CD4-positive, alpha-beta T cell treated with Interleukin-6 at 100 ng/mL for 8 hours (primary cell): Measurements from ENCODE around the gene ITGB5.
"Not testable (repeated sequence)": the region's sequence is repeated elsewhere in the genome, so short reads cannot be mapped to it uniquely, and the experiment has no call there.

Experiments used
- DNase-seq: peaks from one replicate; pipeline ENCODE4 v3.0.0-alpha.2; 2020; ENCODE audit warnings: mixed read lengths, low spot score

Gene ITGB5

DNA sequence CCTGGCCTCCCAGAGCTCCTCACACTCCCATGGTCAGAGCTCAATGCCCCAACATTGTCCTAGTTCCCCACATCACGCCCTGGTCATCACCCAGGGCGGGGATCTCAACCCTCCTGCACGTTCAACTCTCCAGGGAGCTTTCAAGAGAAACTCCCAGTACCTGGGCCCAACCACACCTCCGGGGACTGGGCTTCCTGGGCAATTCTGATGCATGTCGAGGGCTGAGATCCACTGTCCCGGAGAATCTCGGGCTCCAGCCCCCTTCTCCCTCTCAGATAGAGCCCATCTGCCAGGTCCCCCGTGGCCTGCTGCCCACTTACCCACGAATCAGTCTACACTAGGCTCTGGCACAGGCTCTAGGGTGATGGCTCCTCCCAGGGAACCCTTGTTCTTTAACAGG, 117.7 kb downstream of the ITGB5 start:
- DNase-seq = no peak

DNA sequence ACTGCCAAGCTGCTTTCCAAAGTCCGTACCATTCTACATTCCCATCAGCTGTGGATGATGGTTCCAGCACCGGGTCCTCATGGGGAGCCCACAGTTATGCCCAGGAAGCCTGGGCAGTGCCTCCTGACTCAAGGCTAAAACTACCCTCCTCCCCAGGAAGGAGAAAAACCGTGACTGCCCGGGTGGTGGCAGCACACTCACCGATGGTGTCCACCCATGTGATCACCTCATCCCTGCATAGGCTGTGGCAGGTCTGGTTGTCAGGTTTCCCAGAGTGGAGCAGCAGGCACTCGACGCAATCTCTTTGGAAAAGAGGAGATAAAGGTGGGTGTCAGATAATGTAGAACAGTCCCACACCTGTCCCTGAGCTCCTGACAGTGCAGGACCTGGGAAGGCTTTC, 118.4 kb downstream of the ITGB5 start:
- no peak for DNase-seq

DNA sequence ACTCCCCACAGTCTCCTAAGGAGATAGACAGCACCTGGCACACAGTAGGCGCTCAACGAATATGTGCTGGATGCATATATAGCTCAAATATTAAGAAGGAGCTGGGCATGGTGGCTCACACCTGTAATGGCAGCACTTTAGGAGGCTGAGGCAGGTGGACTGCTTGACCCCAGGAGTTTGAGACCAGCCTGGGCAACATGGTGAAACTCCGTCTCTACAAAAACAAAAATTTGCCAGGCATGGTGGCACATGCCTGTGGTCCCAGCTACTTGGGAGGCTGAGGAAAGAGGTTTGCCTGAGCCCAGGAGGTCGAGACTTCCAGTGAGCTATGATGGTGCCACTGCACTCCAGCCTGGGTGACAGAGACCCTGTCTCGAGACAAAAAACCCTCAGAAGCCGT, 119.5 kb downstream of the ITGB5 start:
- DNase-seq = no peak

DNA sequence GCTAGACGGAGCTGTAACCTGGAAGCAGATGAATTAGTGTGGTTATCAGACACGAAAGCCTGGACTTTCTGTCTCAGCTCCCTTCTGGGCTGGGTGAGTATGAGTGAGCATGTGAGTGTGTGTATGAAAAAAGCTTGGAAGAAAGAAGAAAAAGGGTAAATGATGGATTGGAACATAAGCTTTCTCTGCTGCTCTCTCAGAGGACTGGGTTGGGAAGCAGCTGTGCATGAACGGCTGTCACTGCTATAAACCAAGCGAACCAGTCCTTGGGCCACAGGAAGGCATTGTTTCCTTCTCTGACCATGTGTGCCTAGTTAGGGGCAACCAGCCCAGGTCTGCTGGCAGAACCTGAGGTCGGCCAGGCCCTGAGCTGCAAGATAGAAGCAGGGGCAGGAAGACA, 119.9 kb downstream of the ITGB5 start:
- DNase-seq = no peak

DNA sequence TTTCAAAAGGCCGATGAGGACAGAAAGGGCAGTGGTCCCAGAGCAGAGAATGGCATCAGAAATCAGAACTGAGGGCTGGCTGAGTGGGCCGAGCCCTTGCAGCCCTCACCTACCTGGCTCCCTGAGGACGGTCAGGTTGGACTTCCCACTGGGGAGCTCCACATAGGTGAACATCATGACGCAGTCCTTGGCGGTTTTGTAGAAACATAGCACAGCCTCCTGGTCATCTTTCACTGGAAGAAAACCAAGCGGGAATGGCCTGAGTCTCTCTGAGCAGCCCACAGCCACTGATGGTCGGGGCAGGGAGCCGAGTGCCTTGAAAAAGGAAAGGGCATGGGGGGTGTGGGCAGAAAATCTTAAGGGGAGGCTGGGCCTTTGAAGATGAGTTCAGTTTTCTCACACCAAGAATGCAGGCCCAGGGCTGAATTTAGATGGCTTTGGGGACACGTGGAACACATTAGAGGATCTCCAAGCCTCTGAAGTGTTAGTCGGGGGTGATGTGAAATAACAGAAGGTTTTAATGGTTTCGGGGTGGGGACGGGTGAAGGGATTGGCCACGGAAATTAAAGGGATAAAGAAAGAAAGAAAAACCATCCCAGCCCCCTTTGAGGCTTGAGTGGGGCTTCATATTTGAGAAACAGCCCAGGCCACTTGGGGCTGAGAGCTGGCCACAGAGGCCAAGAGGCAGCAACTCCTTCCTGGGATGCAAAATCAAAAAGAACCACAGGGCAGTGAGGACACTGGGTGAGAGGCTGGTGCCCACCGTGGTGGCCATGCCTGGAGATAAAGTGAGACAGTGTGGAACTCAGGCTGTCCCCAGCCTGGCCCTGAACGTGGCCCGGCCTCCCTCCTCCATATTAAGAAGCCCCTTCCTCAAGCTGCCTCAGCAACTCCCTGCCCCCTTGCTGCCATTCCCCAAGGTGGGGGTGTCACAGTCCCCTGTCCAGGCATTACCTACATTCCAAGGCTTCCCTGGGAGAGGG, 120.8 kb downstream of the ITGB5 start:
- no peak for DNase-seq

DNA sequence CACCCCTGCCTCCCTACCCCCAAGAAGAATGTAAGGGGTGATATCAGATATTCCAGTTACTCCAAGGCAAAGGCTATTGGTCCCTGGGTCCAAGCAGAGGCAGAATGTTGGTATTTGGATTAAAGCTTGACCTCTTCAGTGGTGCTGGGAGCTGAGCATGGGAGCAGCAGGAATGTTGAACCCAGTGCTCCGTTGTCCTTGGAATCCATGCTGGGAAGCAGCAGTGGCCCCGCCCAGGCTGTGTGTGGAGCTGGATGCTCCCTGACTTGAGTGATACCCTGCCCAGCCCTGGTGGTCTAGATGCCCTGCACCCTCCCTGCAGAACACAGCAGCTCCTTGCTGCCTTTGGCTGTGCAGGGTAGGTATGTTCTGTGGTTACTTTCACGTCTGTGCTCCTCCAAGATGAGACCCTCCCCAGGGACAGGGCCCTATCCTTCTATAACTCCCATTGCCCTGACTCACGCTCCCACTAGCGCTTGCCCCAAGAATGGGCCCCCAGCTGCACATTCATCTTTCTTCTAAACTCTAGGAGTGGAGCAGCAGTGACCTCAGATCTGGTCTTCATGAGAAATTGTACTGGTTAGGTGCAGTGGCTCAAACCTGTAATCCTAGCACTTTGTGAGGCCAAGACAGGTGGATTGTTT, 121.8 kb downstream of the ITGB5 start:
- no peak for DNase-seq

DNA sequence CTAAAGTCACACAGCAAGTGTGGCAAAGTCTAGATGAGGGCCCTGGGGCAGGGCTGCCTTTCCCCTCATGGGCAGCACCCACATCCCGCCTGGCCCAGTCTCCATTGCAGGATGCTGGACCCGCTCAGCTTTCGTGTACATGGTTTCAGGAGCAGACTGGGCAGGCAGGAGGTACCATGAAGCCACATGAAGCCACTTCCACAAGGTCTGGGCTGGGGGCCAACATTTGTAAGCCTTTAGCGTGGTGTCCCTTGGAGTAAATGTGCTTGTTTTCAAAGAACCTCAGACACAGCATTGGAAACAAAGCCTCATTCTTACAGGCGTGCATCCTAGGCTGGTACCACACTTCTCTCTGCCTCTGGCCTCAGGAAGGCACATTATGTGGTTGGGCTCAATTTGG, 122.4 kb downstream of the ITGB5 start:
- no peak for DNase-seq

DNA sequence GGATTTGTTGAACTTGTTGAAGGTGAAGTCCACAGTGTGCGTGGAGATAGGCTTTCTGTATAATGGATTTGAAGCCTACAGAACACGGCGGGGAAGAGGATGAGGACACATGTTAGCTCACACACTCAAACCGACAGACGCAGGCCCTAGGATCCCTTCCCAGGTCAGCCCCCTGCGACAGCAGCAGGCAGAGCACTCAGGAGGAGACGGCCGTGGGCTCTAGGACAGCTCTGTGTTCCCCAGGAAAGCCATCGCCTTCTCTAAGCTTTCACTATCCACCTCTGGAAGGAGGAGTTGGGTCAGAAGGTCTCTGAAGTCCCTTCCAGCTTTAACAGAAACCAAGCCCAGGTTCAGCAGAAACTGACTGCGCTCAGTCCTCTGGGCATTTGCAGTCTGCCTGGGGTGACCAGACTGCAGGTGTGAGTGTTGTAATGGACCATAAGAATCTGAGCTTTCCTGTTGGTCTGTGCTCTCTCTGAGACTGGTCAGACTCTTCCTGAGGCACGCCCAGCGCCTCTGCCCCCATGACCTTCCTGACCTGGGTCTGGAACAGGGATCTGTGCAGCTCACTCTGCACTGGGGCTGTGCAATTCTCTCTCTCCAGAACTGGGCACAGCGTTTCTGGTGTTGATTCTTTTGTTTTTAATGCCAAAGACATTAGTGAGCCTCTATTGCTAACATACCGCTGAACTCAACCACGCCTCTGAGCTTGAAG, 123.4 kb downstream of the ITGB5 start:
- no peak for DNase-seq

DNA sequence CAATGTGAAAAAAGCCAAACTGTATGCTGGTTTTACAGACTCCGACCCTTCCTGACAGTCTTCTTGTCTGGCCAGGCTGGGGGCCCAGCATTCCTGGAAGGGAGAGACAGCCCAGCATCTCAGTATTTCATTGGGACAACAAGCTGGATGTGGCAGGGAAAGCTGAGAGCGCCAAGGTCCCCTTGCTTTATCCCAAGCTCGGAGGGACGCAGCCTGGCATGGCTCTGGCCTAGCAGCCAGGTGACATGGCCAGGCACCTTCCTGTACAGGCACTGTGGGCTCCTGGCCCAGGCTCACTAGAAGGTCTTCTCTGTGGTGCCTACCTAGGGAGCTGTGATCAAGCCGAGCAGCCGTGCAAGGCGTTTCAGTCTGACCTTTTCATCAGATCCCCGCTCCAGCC, 124.0 kb downstream of the ITGB5 start:
- no peak for DNase-seq

DNA sequence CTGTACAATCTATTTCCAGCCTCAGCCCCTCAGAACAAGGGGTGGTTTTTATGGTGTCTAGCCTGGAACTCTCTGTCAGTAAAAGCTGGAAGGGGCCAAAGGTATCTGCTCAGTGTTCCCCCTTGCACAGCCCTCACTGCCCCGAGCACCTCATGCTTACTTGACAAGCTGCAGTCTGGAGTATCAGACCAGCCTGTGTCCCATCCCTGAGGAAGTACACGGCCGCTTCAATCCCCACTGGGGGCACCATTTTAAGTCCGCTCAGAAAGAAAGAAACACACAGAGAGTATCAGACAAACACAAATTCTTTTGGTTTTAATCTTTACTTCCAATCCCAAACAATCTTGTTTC, 124.5 kb downstream of the ITGB5 start:
- no peak for DNase-seq

DNA sequence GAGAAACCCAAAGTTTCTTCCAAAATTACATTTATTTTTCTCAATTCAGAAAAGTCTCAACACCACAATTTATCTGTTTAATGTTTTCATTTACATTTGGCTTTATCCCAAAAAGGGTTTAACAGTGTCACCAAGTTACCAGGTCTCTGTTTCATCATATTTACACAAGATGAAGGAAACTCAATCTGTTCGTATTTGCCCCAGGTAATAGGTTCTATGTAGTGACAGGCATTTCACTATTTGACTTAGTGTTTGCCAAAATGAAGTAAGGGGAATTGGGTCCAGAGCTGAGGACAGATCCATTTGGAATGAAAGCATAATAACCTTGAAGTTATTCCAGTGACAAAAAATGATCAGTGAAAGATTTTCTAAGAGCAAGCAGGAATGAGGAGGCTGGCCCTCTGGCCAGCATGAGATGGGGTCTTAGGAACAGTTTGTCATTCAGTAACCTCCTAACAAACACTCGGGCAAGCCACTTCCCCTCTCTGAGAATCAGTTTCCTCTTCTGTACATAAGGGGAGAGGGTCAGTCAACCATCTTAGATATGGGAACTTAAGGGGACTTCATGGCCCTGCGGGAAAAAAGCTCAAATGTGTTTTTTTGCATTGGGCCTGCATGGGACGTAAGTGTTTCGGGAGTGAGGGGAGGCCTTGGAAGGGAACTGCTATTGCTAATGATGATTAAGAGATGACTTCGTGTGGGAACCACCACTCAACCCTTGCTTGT, 125.1 kb downstream of the ITGB5 start:
- DNase-seq = no peak

DNA sequence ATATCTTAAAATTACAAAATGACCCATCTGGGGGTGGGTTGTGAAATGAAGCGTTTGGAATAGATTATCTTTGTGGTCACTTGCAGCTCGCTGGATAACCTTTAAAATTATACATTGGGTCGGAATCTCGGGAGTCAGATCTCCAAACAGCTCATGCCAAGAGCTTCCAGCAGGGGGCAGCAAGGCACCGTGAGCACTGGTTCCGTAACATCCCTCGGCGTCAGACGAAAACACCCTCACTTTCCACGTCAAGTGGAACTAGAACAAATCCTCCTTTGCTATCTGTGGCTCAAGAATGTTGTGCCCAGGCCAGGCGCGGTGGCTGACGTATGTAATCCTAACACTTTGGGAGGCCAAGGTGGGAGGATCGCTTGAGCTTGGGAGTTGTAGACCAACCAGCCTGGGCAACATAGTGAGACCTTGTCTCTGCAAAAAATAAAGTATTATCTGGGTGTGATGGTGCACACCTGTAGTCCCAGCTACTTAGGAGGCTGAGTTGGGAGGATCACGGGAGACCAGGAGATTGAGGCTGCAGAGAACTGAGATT, 125.8 kb downstream of the ITGB5 start:
- DNase-seq = peak; percentile 66

DNA sequence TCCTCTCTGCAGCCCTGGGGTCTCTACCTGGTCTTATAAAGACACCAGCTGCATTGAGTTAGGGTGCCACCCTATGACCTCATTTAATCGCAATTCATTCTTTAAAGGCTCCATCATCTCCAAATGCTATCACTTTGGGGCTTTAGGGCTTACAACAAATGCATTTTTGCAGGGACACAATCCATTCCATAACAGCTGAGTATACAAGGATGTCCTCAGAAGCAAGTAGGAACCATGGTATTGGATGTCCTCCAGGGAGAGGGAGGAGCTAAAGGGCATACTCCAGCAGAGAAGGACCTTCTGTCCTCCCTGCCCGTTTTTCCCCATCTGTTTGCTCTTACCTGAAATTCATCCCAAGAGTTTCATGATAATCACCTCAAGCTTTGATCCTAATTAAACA, 126.6 kb downstream of the ITGB5 start:
- DNase-seq = no peak

DNA sequence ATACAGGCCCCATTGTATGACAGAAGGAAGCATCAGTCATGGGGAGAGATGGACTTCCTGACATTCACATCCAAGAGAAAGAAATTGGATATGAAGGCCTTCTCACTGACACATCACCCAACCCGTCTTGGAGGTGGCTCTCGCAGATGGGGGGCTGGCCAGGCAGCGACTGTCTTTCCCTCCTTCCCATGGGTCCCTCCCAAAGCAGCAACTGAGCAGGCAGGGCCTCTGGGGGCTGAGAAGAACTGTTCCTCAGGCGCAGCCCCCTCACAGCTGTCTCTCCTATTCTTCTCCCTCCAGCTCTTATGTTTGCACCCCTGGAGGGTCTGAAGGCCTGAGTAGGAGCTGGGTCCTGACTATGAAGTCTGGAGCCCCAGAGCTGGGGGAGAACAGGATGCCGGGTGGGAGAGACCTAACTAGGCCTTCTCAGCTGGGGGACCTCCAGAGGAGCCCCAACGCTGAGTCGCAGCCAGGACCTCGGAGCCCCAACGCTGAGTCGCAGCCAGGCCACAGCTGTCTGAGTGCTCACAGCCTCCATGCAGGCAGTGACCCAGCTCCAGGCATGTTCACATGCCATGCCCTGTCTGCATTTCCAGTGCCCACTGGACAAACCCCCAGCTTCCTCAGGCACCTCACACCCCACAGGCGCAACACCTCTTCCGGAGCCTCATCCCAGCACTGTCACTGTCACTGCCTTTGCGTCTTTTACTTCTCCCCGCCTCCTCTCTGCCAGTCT, 127.3 kb downstream of the ITGB5 start:
- DNase-seq = no peak

DNA sequence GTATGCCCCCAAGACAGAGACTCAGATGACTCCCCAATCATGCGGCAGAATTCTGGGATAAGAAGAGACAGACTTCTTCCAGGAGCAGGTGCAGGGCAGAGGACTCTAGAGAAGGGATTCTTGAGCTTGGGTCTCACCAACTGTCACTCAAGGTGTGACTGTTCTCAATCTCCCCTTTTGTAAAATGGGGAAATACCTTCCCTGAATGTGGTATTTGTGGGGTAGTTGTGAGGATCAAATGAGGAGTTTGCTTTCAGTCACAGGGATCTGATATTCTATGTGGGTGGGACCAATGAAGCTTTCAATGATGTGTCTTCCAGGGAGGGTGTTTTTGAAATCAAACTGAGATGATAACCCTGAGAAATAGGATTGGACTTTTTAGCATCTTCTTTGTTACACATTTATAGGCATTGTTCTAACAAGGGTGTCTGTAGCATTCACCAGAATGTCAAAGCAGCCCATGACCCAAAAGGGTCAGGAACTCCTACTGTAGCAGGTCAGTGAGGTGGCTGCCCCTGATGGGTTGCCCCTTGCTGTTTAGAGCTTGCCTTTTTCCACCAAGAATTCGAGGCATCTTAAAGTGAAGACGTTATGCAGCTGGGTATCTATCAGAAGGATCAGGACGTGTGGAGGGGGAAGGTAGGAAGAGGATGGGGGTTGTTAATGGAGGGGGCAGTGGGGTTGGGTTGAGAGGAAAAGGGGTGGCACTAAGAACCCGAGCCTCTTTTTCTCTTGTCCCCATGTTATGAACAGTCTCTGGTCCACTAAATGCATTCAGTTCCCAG, 128.1 kb downstream of the ITGB5 start:
- DNase-seq = no peak

DNA sequence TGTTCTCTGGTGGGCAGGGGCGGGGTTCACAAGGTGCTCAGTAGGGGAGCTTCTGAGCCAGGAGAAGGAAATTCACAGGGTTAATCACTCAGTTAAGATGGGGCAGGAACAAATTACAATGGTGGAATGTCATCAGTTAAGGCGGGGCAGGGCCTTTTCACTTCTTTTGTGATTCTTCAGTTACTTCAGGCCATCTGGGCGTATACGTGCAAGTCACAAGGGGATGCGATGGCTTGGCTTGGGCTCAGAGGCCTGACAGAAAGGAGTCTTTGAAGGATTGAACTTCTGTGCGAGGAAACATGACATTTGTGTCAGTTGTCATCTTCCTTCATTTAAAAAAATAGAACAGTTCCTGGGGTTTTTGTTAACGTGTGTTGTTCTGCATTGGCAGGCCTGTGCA, 129.2 kb downstream of the ITGB5 start:
- DNase-seq = not testable (repeated sequence)

DNA sequence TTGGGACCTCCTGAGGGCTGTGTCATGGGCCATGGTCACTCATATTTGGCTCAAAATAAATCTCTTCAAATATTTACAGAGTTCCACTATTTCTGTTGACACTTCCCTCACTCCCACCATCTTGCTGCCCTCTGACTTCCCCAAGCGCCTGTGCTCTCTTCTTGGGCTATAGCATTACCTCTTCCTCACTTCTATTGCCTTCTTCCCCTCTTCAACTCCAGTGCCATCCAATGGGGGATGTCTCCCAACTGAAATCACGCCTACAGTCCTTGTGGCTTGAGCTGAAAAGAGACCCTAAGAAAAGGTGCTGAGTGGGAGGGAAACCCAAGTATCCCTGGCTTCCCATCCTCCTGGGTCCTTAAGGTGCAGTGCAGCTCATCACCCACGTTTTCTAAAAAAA, 135.1 kb downstream of the ITGB5 start:
- DNase-seq = no peak

DNA sequence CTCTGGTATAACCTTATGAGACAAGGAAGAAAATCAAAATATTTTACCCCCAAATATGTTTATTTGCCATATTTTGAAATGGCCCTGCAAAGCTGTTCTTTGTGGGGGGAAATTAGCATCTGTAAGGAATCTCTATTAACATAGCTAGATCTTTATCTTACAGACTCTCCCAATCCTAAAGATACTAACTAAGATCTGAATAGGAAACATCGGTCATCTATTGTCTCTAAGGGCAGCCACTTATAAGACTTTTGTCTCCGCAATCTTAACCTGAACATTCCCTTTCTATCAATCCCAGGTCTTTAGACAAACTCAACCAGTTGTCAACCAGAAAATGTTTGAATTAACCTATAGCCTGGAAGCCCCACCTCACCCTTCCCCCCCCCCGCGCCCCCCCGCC, 135.7 kb downstream of the ITGB5 start:
- no peak for DNase-seq

DNA sequence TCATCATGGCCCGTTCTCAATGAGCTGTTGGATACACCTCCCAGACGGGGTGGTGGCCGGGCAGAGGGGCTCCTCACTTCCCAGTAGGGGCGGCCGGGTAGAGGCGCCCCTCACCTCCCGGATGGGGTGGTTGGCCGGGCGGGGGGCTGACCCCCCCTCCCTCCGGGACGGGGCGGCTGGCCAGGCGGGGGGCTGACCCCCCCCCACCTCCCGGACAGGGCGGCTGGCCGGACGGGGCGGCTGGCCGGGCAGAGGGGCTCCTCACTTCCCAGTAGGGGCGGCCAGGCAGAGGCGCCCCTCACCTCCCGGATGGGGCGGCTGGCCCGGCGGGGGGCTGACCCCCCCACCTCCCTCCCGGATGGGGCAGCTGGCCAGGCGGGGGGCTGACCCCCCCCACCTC, 137.3 kb downstream of the ITGB5 start:
- DNase-seq = not testable (repeated sequence)

DNA sequence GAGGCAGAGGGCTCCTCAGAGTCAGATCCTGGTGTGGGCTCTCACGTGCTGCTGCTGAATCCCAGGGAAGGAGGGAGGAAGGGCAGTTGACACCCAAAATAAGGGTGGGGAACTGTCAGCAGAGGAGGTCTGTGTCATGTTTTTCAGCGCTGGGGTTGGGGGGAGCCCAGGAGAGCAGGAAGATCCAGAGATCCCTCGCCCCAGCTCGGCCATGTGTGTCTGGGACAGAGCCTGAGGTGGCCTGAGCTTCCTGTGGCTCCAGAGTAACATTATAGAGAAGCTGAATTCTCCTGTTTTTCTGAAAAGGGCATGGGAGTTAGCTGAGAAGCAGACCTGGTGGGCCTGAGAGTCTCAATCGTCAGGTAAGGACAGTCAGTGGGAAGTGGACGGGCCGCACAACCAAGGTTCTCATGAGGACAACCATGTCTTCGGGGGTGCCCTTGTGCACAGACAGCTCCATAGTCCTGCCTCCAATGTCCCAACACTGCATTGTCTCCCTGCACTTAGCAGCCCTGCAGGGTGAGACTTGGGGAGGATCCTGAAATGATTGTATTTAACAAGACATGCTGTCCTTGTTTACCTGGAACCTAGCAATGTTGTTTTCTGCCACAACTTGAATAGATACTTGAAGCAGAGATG, 138.5 kb downstream of the ITGB5 start:
- DNase-seq = no peak
